ENCODE data around the gene NFATC3. TPM values are rescaled to one million over a fixed set of nuclear protein-coding genes. Genes with fewer than 3 reads are reported as not detected.
"Not testable (repeated sequence)": the region's sequence is repeated elsewhere in the genome, so short reads cannot be mapped to it uniquely, and the experiment has no call there.

Gene NFATC3
- total RNA-seq, 4 donors from 2014 or later, result 28.2 to 49.2 (median 31.9) TPM

- DNase-seq (ENCODE audit: low spot score in 2 of 2), result no peak
- TF ChIP-seq POLR2A (IDR thresholded peaks at IDR 0.05), result no peak
- TF ChIP-seq CTCF (IDR thresholded peaks at IDR 0.05), result no peak
- WGBS, 2 donors, result 82 to 86% methylated on average over 3 of the region's 3 CpGs
- no peak overlapping the region for H3K4me3 ChIP-seq (ENCODE audit: low read depth, poor library complexity, severe bottlenecking)
- intact Hi-C loops (cut with DNase I; ENCODE audit: low total_unique reads), result no loop called here
Observed at GRCh38 chr16:68117884-68118283, 32.7 kb downstream of the NFATC3 start.

- intact Hi-C loops (cut with DNase I; ENCODE audit: low total_unique reads), result not testable (repeated sequence)
Observed at GRCh38 chr16:68118954-68119353, 33.8 kb downstream of the NFATC3 start.

GRCh38 chr16:68120496-68120895 lies 35.3 kb downstream of the NFATC3 start:
- H3K4me3 ChIP-seq (ENCODE audit: low read depth, poor library complexity, severe bottlenecking); DNase-seq (ENCODE audit: low spot score in 2 of 2); intact Hi-C loops (cut with DNase I; ENCODE audit: low total_unique reads): not testable (repeated sequence)
- 72 to 85% methylated on average over 5 of the region's 5 CpGs for WGBS, 2 donors

More at GRCh38 chr16:68118954-68119353, 33.8 kb downstream of the NFATC3 start:
- 95 to 96% methylated on average over 13 of the region's 13 CpGs for WGBS, 2 donors
- not testable (repeated sequence) for H3K4me3 ChIP-seq (ENCODE audit: low read depth, poor library complexity, severe bottlenecking); DNase-seq (ENCODE audit: low spot score in 2 of 2)

DNA sequence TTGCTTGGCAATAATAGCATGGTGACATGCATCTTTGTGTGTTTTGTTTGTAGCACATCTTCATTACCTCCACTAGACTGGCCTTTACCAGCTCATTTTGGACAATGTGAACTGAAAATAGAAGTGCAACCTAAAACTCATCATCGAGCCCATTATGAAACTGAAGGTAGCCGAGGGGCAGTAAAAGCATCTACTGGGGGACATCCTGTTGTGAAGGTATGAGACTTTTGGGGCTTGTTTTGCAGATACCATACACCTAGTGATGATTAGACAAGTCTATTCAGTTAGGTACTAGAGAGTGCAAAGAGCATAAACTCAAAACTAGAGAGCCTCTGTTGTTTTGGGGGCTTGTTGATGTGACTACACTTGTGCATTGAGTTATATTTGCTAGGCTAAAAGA lies 41.2 kb downstream of the NFATC3 start:
- intact Hi-C loops (cut with DNase I; ENCODE audit: low total_unique reads), result no loop called here
- 85 to 88% methylated on average over 2 of the region's 2 CpGs for WGBS, 2 donors
- H3K4me3 ChIP-seq (ENCODE audit: low read depth, poor library complexity, severe bottlenecking), result no peak overlapping the region
- TF ChIP-seq CTCF (IDR thresholded peaks at IDR 0.05) (no peak), POLR2A (IDR thresholded peaks at IDR 0.05) (no peak)
- no peak for DNase-seq (ENCODE audit: low spot score in 2 of 2)

DNA sequence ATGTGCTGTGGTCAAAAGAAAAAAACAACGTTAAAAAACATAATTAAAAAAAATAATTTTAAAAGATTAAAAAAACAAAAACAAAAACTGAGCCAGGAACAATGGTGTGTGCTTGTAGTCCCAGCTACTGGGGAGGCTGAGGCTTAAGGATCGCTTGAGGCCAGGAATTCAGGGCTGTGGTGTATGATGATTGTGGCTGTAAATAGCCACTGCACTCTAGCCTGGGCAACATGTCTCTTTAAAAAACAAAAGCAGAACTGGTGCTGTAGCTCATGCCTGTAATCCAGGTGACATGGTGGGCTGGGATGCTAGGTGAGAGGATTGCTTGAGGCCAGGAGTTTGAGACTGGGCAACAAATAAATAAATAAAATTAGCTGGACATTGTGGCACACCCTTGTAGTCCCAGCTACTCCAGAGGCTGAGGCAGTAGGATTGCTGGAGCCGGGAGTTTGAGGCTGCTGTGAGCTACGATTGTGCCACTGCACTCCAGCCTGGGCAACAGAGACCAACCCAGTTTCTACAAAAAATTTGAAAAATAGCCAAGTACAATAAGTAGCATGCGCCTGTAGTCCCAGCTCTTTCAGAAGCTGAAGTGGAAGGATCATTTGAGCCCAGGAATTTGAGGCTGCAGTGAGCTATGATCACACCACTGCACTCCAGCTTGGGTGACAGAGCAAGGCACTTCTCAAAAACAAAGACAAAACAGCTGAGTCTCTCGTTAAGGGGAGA lies 43.6 kb downstream of the NFATC3 start:
- intact Hi-C loops (cut with DNase I; ENCODE audit: low total_unique reads), result no loop called here
- no peak overlapping the region for H3K4me3 ChIP-seq (ENCODE audit: low read depth, poor library complexity, severe bottlenecking)
- no peak for DNase-seq (ENCODE audit: low spot score in 2 of 2)
- WGBS, 2 donors, result 48 to 49% methylated on average over 6 of the region's 6 CpGs
- TF ChIP-seq CTCF (IDR thresholded peaks at IDR 0.05) (no peak), POLR2A (IDR thresholded peaks at IDR 0.05) (no peak)

DNA sequence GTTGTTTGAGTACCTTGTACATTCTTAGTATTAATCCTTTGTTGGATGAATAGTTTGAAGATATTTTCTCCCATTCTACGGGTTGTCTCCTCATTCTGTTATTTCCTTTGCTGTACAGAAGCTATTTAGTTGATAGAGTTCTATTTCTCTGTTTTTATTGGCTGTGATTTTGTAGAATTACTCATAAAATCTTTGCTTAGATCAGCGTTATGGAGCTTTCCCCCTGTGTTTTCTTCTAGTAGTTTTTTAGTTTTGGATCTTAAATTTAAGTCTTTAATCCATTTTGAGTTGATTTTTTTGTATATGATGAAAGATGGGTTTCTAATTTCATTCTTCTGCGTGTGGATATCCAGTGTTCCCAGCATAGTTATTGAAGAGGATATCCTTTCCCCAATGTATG lies 45.4 kb downstream of the NFATC3 start:
- no peak overlapping the region for H3K4me3 ChIP-seq (ENCODE audit: low read depth, poor library complexity, severe bottlenecking)
- no peak for TF ChIP-seq POLR2A (IDR thresholded peaks at IDR 0.05)
- no peak for TF ChIP-seq CTCF (IDR thresholded peaks at IDR 0.05)
- WGBS, 2 donors, result 90 to 93% methylated on average over 3 of the region's 3 CpGs
- DNase-seq (ENCODE audit: low spot score in 2 of 2), result no peak
- intact Hi-C loops (cut with DNase I; ENCODE audit: low total_unique reads), result no loop called here
